Measurements from ENCODE around the gene TMEM107.

TMEM107 gene

GRCh38 chr17:8148560-8148959 lies 27.6 kb downstream of the TMEM107 start:
- no peak for DNase-seq

GRCh38 chr17:8147805-8148404 lies 28.3 kb downstream of the TMEM107 start:
- no peak for DNase-seq

GRCh38 chr17:8147141-8147804 lies 28.9 kb downstream of the TMEM107 start:
- DNase-seq, result no peak

DNA sequence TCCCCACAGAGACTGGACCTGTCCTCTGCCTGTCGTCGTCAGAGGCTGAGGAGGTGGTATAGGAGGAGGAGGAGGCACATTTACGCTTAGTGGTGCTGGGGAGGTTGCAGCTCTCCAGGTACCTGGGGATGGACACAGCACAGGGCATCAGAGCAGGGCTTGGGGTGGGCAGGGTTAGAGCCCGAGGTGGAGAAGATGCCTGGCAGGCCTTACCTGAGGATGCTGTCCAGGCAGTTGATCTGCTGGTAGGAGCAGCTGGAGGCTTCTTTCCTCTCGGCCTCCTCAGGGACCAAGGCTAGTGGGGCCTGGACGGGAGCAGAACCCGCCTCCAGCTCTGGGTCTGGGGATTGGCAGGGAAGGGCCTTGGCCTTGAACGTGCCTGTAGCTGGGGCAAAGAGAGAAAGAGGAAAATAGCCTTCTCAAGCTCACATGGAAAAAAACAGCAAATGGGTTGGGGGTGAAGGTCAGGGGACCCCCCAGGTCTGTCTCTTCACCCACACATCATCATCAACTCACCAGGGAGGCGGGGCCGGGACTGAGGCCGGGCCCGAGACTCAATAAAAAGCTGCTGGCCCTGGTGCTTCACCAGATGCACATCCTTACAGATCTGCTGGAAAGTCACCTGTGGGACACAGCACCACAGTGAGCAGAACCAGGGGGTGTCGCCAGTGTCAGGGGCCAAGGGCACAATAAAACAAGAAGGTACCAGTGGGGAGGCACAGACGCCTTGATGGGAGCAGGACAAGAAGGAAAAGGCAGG lies 29.6 kb downstream of the TMEM107 start:
- no peak for DNase-seq

DNA sequence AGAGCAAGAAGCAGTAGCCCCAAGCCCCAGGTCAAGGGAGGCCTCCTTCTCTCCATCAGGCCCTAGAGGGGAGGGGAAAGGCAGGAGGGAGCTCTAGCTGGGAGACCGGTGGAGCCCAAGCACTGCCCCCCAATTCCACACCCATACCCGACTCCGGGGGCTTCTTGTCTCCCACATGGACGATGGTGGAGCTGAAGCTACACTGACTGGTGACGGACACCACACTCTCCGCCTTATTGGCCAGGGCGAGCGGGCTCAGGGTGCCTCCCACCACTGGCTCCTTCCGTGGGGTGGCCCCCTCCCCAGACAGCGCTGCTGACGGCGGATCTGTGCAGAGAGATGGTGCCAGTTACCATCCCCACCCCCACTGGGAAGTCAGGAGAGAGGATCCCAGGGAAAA lies 30.4 kb downstream of the TMEM107 start:
- DNase-seq, result no peak

DNA sequence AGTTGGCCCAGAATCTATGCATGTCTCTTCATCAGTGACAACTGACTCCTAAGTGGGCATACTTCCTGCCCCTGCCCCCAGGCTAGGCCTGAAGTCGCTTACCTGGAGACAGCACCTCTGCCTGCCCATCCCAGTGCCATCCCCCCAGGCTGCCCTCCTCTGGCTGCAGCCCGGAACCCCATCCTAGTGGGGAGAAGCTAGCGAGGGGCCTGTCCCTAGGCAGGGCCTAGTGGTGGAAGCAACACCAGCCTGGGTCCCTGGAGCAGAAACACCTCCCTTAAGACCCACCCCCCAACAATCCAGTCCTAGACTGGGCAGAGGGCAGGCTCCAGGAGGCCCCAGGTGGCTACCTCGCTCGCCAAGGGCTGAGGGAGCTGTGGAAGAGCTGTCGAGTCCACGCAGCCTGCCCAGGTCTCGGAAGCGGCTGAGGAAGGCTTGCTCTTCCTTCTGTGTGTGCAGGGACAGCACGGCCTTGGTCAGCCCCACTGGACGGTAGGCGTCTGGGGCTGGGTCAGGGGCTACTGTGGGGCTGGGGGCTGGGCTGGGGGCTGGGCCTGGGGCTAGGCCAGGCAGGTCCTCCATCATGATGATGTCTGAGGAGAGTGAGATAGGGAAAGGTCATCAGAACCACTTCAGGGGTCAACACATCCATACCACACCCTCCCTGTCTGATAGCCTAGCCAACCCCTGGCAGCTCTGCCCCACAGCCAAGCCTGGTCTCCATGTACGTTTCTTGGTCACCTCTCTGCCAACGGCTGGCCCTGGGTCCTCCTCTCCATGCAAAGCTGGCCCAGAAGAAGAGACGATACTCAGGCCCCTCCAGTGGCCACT lies 31.6 kb downstream of the TMEM107 start:
- no peak for DNase-seq

DNA sequence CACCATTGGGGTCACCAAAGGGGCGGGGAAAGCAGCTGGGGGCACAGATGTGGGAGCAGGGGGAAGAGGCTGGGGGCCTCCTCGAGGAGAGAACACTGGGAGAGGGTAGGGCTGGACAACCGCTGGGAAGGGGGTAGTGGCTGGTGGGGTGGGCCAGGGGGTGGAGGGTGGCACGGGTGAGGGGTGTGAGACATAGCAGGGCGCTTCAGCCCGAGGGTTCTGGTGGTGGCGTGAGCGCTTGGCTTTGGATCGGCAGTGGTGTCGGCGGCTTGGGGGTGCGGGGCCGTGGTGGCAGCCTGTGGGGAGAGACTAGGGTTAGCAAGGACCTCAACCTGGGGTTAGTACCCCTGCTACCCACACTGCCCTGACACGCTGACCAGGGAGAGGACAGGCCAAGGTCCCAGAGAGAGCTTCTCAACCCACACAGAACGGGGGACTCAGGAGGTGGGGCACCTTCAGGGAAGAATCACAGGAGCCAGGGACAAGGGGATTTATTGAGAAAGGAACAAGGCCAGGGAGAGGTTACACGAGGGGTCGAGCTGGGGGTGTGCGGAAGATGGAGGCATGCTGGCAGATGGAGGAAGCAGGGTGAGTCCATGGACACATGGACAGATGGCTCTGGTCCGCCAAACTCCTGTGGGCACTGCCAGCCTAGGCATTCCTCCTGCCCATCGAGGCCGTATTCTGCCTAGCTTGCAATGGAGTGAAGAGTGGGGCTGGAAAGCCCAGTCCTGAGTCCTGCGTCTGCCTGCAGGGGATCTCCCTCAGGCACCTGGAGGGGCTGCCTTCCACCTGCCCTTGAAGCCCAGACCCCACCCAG lies 32.4 kb downstream of the TMEM107 start:
- DNase-seq, result no peak

DNA sequence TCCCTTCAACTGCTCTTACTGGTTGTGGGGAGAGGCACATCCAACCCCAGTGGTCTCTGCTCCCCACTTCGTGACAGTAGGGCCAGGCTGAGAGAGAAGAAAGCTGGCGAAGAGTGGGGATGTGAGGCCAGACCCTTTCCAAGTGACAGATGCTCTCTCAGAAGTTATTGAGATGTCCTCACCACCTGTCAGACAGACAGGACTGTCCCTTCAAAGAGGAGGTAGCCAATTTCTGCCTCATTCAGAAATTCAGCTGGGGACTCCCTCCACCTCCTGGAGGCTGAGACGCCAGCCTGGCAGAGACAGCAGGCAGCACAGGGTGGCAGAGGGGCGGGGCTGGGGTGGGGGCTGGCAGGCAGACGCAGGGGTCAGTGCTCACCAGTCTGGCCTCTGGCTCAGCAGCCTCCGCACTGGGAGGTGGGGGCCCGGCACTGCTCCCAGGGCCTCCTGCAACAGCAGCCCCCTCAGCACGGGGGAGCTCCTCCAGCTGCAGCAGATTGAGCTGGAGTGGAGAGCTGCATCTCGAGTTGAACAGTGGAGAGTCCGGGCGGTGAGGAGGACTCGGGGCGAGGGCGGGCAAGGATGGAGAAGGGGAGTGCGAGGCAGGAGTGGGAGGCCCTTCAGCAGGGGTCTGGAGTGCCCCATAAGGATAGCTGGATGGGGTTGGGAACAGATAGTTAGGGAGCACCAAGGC lies 33.1 kb downstream of the TMEM107 start:
- no peak for DNase-seq

DNA sequence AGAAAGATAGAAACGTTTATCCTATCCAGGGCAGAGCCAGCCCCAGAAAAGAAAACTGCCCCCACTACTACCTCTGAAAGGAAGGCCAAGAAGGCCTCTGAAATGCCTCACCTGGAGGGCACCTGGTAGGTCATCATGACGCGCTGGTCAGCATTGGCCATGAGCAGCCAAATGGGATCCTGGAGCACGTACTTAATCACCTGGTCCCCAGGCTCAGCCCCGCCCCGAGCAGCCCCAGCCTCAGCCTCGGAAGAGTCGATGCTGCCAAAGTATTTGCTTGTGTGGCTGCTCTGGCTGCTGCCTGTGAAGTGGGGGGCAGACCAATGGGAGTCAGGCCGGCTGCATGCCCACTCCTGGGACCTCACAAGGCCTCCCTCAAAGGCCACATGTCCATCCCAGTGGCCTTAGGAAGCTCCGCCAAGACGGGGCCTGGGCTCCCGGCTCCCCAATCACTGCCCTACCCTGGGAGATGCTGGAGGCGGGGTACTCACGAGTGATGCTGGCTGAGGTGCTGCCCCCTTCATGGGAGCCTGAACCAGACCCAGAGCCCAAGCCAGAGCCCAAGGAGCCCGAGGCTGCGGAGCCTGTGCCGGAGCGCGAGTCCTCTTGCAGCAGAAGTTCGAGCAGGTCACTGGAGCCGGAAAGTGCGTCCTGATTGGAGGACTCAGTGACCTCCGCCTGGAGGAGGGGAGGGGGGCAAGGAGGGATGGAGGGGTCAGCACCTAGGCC lies 33.9 kb downstream of the TMEM107 start:
- no peak for DNase-seq

DNA sequence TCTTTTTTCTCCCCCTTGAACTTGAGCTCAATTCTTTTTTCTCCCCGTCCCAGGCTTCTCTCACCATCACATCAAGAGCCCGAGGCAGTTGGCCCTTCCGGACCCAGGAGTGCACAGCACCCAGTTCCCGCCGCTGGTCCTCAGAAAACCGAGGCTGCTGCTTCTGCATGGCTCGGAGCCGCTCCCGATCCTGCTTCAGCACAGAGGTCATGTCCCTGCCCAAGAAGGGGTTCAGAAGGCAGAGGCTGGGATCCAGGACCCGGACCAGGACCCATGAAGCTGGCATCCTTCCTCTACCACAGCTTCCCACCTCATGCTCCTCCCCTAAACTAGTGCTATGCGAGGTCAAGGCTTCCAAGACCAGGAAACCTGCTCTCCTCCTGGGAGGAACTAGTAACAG lies 34.4 kb downstream of the TMEM107 start:
- DNase-seq, result no peak

DNA sequence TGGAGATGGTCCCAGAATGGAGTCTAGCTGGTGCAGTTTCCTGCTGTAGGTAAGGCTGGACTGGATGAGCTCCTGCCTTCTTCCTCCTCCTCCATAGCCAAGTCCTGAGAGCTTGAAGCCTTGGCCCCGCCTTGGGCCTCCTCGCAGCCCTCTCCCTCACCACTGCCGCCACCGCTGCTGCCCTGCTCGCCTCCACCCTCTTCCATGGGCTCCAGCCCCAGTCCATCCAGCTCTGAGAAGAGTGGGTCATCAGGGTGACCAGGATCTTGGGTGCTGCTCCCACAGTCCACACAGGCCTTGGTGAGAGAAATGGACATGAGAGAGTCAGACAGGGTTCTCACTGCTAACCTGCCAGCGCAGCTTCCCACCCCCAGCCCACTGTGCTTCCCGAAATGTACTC lies 35.1 kb downstream of the TMEM107 start:
- DNase-seq, result no peak

DNA sequence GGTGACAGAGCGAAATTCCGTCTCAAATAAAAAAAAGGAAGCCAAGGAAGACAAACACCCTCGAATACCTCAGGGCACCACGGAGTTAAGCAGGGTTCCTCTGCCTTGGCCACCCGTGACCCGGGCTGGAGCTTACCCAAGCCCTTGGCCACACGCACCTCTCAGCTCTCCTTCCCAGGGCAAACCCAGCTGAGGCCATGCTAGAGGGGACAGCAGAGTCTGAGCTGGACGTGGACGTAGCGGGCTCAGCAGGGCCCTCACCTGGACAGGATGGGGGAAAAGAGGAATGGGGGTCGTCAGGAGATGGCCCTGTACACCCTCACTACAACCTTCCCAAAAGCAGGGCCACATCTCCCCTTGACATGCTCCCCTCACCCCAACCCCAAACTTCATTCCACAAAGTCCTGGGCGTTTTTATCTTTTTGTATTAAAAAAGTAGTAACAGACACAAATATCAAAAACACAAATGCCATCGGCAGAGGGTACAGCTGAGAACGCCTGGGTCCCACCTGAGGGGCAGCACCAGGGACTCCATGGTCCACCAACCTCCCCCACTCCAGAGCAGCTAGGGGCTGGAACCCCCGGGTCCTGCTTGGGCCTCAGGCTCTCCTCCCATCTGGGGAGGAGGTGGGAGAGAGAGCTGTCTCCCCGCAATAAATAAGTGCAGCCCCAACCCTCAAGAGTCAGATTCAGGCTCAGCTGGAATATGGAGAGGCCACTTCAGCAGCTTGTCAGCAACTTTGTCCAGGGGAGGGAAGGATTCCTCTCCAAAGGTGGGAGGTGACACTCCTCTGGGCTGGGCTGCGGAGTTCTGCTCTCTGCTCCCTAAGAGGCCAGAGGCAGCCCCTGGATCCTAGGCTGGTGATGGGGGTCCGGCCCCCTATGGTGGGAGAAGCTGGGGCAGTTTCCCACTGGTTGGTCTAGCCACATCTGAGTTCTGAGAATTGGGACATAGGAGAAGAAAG lies 35.8 kb downstream of the TMEM107 start:
- no peak for DNase-seq

- peak; percentile 91 for DNase-seq
These were observed 37.4 kb downstream of the TMEM107 start for GRCh38 chr17:8138672-8139371.

- no peak for DNase-seq
These were observed 37.9 kb downstream of the TMEM107 start for GRCh38 chr17:8138374-8138671.

DNA sequence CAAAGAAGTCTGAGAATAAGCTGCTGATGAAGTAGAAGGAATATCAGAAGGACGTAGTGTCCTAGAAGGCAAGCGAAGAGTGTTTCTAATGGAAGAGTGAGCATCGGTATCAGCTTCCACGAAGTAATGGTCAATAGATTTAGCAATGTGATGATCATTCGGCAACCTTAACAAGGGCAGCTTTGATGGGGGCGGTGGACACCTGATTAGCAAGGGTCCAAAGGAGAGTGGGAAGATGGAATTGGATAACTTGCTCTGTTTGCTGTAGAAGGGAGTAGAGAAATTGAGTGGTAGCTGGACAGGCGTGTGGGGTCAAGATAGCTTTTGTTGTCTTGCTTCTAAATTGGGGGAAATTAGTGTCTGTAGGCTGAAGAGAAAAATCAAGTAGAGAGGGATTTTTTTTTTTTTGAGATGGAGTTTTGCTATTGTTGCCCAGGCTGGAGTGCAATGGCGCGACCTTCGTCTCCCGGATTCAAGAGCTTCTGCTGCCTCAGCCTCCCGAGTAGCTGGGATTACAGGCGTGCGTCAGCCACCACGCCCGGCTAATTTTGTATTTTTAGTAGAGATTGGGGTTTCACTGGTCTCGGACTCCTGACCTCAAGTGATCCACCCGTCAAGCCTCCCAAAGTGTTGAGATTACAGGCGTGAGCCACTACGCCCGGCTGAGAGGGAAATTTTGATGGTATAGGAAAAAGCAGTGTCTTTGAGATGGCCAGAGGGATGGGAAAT lies 38.4 kb downstream of the TMEM107 start:
- DNase-seq, result no peak

DNA sequence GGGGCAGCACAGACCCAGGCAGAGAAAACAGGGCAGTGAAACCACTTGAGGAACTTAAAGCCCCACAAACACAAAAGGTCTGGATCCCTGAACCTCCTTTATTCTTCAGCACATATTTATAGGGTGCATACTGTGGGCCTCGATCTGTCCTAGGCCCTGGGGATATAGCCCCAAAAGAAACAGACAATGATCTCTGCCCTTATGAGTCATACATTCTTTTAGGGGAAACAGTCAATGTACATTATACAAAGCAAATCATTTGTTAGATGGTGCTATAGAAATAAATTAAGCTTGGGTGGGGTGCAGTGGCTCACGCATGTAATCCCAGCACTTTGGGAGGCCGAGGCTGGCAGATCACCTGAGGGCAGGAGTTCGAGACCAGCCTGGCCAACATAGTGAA lies 42.2 kb downstream of the TMEM107 start:
- DNase-seq, result no peak

GRCh38 chr17:8133399-8133798 lies 42.8 kb downstream of the TMEM107 start:
- no peak for DNase-seq

- DNase-seq, result no peak
These were observed 44.2 kb downstream of the TMEM107 start for GRCh38 chr17:8131844-8132441.
